PC-3 (cell line): ENCODE data around the gene AKAP17A.

ENCODE experiments used
- EZH2 ChIP-seq: fragments of 300-600 bp; sonication (generic); IDR thresholded peaks from one replicate; pipeline ENCODE4 v1.6.1; 2017; ENCODE audit warnings: antibody characterized with exemption, mild to moderate bottlenecking, low read length; ENCODE audit not compliant: unreplicated experiment
- EZH2phosphoT487 ChIP-seq: fragments of 300-600 bp; sonication (generic); IDR thresholded peaks from 2 replicates; pipeline ENCODE4 v1.6.1; 2018; ENCODE audit warnings: mild to moderate bottlenecking, antibody characterized with exemption, low read length, borderline replicate concordance
- TF ChIP-seq, protein P1 (sequence below): fragments of 300-600 bp; sonication (generic); conservative IDR thresholded peaks from 2 replicates; pipeline ENCODE4 v1.5.1; 2017; ENCODE audit warnings: antibody characterized with exemption, low read depth, mild to moderate bottlenecking, low read length

DNA sequence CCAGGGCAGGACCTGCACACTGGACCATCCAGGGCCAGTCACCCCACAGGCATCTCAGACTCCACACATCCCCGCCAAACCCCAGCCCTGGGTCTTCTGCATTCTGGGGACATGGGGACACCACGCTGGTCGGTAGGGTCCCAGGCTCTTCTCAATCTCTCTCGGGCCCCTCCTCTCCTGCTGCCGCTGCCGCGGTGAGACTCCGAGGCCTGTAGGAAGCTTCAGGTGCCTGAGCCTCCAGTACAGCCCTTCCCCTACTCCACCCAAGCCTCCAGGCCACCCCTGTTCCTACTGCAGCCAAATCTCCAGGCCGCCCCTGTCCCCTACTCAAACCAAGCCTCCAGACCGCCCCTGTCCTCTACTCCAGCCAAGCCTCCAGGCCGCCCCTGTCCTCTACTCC is 17.9 kb downstream of the AKAP17A start:
- TF ChIP-seq, protein P1, sequence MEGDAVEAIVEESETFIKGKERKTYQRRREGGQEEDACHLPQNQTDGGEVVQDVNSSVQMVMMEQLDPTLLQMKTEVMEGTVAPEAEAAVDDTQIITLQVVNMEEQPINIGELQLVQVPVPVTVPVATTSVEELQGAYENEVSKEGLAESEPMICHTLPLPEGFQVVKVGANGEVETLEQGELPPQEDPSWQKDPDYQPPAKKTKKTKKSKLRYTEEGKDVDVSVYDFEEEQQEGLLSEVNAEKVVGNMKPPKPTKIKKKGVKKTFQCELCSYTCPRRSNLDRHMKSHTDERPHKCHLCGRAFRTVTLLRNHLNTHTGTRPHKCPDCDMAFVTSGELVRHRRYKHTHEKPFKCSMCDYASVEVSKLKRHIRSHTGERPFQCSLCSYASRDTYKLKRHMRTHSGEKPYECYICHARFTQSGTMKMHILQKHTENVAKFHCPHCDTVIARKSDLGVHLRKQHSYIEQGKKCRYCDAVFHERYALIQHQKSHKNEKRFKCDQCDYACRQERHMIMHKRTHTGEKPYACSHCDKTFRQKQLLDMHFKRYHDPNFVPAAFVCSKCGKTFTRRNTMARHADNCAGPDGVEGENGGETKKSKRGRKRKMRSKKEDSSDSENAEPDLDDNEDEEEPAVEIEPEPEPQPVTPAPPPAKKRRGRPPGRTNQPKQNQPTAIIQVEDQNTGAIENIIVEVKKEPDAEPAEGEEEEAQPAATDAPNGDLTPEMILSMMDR, result no peak
- no peak for TF ChIP-seq EZH2
- TF ChIP-seq EZH2phosphoT487, result no peak
